K562 (cell line): ENCODE measurements around the gene TIMP1. TPM values are rescaled to one million over a fixed set of nuclear protein-coding genes. Genes with fewer than 3 reads are reported as not detected.
A peak's percentile ranks its signal among the peaks of the same experiment; 100 is the strongest.

Experiments
- ATAC-seq: fragments of 200-7000 bp; cut with Tn5 transposase; 3 replicates; pipeline ENCODE4 v1.9.1; 2020; ENCODE audit warnings: moderate library complexity
- BruUV-seq: library from RNA; stranded (reverse); fragments of 400-500 nt; replicated peaks from 2 replicates; lab custom pipeline; 2021; lab: Mats Ljungman, UMichigan
- CTCF ChIA-PET: fragments of 300-600 bp; formaldehyde crosslinking; extraction: SDS; loops from one replicate; lab custom pipeline; 2021; ENCODE audit warnings: low intra/inter-chr PET ratio; lab: Yijun Ruan, JAX
- POLR2A ChIA-PET: fragments of 300-600, 350-650 bp; sonication (Branson Sonifier 250); formaldehyde crosslinking; extraction: SDS; loops from one replicate; lab custom pipeline; 2021; ENCODE audit warnings: antibody characterized with exemption, inconsistent platforms; lab: Yijun Ruan, JAX
- DNase-seq, 4 experiments: peaks; one replicate each; pipeline versions ENCODE4 v3.0.0 to v3.0.0-alpha.2; 2011 to 2018; ENCODE audit warnings: low spot score in 3 of 4, mixed read lengths in 3 of 4; ENCODE audit errors: extremely low read depth in 1 of 4
- FAIRE-seq: peaks from 2 replicates; lab custom pipeline; 2011; peaks lifted over from hg19 to GRCh38; lab: Jason Lieb, UNC
- H2AFZ ChIP-seq: 2 replicates; pipeline ENCODE4 v1.6.0; 2011; ENCODE audit warnings: low read depth, low read length, control low read depth, inconsistent platforms
- H3K27ac ChIP-seq: fragments of 200-600 bp; 3 replicates; pipeline ENCODE4 v1.8.0; 2011; ENCODE audit warnings: low read depth, mild to moderate bottlenecking, control low read depth, inconsistent platforms, low read length, moderate library complexity, mixed read lengths; ENCODE audit errors: extremely low read depth
- H3K27me3 ChIP-seq, 2 experiments: fragments of 300-600 bp in 1 of 2; 2 replicates in 1 of 2; 3 replicates in 1 of 2; pipeline versions ENCODE4 v1.6.0 to v1.8.0; 2011; ENCODE audit warnings: inconsistent platforms in 2 of 2, low read length in 2 of 2, mild to moderate bottlenecking in 1 of 2, mixed read lengths in 1 of 2, moderate library complexity in 1 of 2; ENCODE audit not compliant: control insufficient read depth in 2 of 2, insufficient read depth in 2 of 2
- H3K36me3 ChIP-seq: fragments of 300-600 bp; 3 replicates; pipeline ENCODE4 v1.8.0; 2011; ENCODE audit warnings: mild to moderate bottlenecking, low read length, inconsistent platforms; ENCODE audit not compliant: control insufficient read depth, insufficient read depth
- H3K4me1 ChIP-seq, 2 experiments: fragments of 200-600 bp in 1 of 2; replicated peaks in 1 of 2; 2 replicates in 1 of 2; 3 replicates in 1 of 2; pipeline versions ENCODE4 v1.5.1 to v1.8.0; 2011; ENCODE audit warnings: inconsistent platforms in 2 of 2, low read length in 2 of 2, mild to moderate bottlenecking in 1 of 2, mixed read lengths in 1 of 2, moderate library complexity in 1 of 2; ENCODE audit not compliant: control insufficient read depth in 2 of 2, insufficient read depth in 2 of 2
- H3K4me2 ChIP-seq: 2 replicates; pipeline ENCODE4 v1.6.1; 2011; ENCODE audit warnings: low read length, control low read depth, inconsistent platforms, mixed read lengths; ENCODE audit not compliant: insufficient read depth
- H3K4me3 ChIP-seq: fragments of 200-600 bp; sonication (generic), shearing (Covaris generic); 2 replicates; pipeline ENCODE4 v1.5.1; 2016; ENCODE audit warnings: control low read depth, inconsistent platforms
- H3K79me2 ChIP-seq: fragments of 200-600 bp; 3 replicates; pipeline ENCODE4 v1.8.0; 2011; ENCODE audit warnings: low read length, inconsistent platforms; ENCODE audit not compliant: control insufficient read depth, insufficient read depth
- H3K9ac ChIP-seq, 2 experiments: 2 replicates each; pipeline versions ENCODE4 v1.6.0 to v1.6.1; 2011; ENCODE audit warnings: low read depth in 2 of 2, low read length in 2 of 2, control low read depth in 1 of 2, inconsistent platforms in 1 of 2, mild to moderate bottlenecking in 1 of 2, mixed read lengths in 1 of 2; ENCODE audit not compliant: insufficient read depth in 1 of 2
- H3K9me1 ChIP-seq: one replicate; pipeline ENCODE4 v1.6.0; 2011; ENCODE audit warnings: inconsistent platforms, mild to moderate bottlenecking, low read length, moderate library complexity; ENCODE audit not compliant: control insufficient read depth, insufficient read depth
- H3K9me3 ChIP-seq: replicated peaks from 2 replicates; pipeline ENCODE4 v1.5.1; 2011; ENCODE audit warnings: low read depth, low read length, inconsistent platforms; ENCODE audit not compliant: control insufficient read depth, insufficient read depth
- H4K20me1 ChIP-seq: replicated peaks from 2 replicates; pipeline ENCODE4 v1.6.1; 2011; ENCODE audit warnings: low read length, inconsistent platforms, mixed read lengths; ENCODE audit not compliant: control insufficient read depth, insufficient read depth
- CBX8 ChIP-seq: fragments of 200-600 bp; sonication (generic); IDR thresholded peaks from 2 replicates; pipeline ENCODE4 v1.6.1; 2012; ENCODE audit warnings: borderline replicate concordance, mixed run types, low read depth, mild to moderate bottlenecking, moderate library complexity, mixed read lengths, low read length, control low read depth, inconsistent platforms; ENCODE audit not compliant: poor library complexity, severe bottlenecking; ENCODE audit errors: extremely low read depth
- CHD4 ChIP-seq: fragments of 200-600 bp; sonication (generic); IDR thresholded peaks from 3 replicates; pipeline ENCODE4 v1.6.1; 2012; ENCODE audit warnings: low read depth, mild to moderate bottlenecking, mixed read lengths, low read length, inconsistent platforms; ENCODE audit not compliant: insufficient read depth, insufficient replicate concordance, poor library complexity, severe bottlenecking
- EGR1 ChIP-seq: fragments of 450-650 bp; conservative IDR thresholded peaks from 2 replicates; pipeline ENCODE4 v1.6.1; 2017; ENCODE audit warnings: mild to moderate bottlenecking
- ZNF408 ChIP-seq: fragments of 250-450 bp; sonication (Bioruptor Pico); IDR thresholded peaks from 2 replicates; pipeline ENCODE4 v1.4.0; 2020; ENCODE audit warnings: low read depth, mild to moderate bottlenecking, moderate library complexity
- WGBS: fragments of 100-300 bp; shearing (Covaris generic); methylation state at CpG from one replicate; pipeline ENCODE4 v1.1.6; 2016; ENCODE audit warnings: low coverage, mixed read lengths; ENCODE audit not compliant: insufficient coverage; ENCODE audit errors: missing lambda C conversion rate; 5-methylcytosine and 5-hydroxymethylcytosine counted together
- in situ Hi-C: fragments of 300-500 bp; cut with MboI; formaldehyde crosslinking; loops from 4 replicates; pipeline ENCODE4 v1.15.0; 2018; ENCODE audit warnings: inconsistent platforms, mixed read lengths
- intact Hi-C: fragments of 100-400 bp; cut with micrococcal nuclease; formaldehyde crosslinking; loops from 2 replicates; pipeline ENCODE4 v1.14.2; 2022
- polyA plus RNA-seq, 8 experiments: library from polyadenylated mRNA; depleted of rRNA in 4 of 8; stranded (reverse) in 5 of 8; unstranded in 3 of 8; fragments of >200 nt; fragmentation: Nextera tagmentation in 2 of 8; fragmentation: Illumina TruSeq in 1 of 8; extraction: Ambion mirVana in 2 of 8; extraction: Trizol in 1 of 8; gene quantifications; 2 replicates each; pipeline versions ENCODE4 v1.2.1 to v1.2.3, GENCODE V29; 2011 to 2014; ENCODE audit warnings: inconsistent platforms in 1 of 8, missing spikeins in 1 of 8
- total RNA-seq, 7 experiments: library from RNA; depleted of rRNA in 6 of 7; stranded (reverse); fragments of >200 nt in 6 of 7; fragmentation: Illumina TruSeq in 2 of 7; extraction: Trizol in 2 of 7; gene quantifications; 2 replicates each; pipeline versions ENCODE4 v1.2.1 to v1.2.3, GENCODE V29; 2011 to 2021; ENCODE audit warnings: low replicate concordance in 1 of 7
- TF ChIP-seq, protein P1 (sequence below): IDR thresholded peaks from 3 replicates; pipeline ENCODE4 v1.6.1; 2011; ENCODE audit warnings: borderline replicate concordance, mild to moderate bottlenecking; ENCODE audit not compliant: insufficient read length, insufficient read depth
- TF ChIP-seq, protein P2 (sequence below): sonication (generic); formaldehyde crosslinking; IDR thresholded peaks from 2 replicates; pipeline ENCODE4 v1.8.1; 2022; ENCODE audit warnings: missing genetic modification reagents
- TF ChIP-seq, protein P3 (sequence below), 3 experiments: IDR thresholded peaks in 2 of 3; conservative IDR thresholded peaks in 1 of 3; 2 replicates each; pipeline ENCODE4 v1.5.1; 2011 to 2012; ENCODE audit warnings: low read length in 3 of 3, mild to moderate bottlenecking in 3 of 3, control low read depth in 2 of 3, improper control_type of control experiment in 1 of 3, inconsistent platforms in 1 of 3, low read depth in 1 of 3, mixed read lengths in 1 of 3, moderate library complexity in 1 of 3; ENCODE audit not compliant: insufficient read depth in 2 of 3
- TF ChIP-seq, protein P4 (sequence below), 3 experiments: fragments of 200-800 bp in 1 of 3; sonication (Bioruptor generic) in 1 of 3; sonication (generic) in 1 of 3; formaldehyde crosslinking in 1 of 3; IDR thresholded peaks; 2 replicates each; pipeline versions ENCODE4 v1.6.1 to v1.8.0; 2016 to 2022; ENCODE audit warnings: mild to moderate bottlenecking in 2 of 3, missing compliant biosample characterization in 2 of 3, missing genetic modification characterization in 2 of 3, missing genetic modification reagents in 1 of 3

TIMP1 gene
- total and polyA plus RNA-seq, 9 of the 15 experiments (the other 6 are each of a cell fraction or from before 2014, with no cell fraction given) = 115 to 699 (median 273) TPM

DNA sequence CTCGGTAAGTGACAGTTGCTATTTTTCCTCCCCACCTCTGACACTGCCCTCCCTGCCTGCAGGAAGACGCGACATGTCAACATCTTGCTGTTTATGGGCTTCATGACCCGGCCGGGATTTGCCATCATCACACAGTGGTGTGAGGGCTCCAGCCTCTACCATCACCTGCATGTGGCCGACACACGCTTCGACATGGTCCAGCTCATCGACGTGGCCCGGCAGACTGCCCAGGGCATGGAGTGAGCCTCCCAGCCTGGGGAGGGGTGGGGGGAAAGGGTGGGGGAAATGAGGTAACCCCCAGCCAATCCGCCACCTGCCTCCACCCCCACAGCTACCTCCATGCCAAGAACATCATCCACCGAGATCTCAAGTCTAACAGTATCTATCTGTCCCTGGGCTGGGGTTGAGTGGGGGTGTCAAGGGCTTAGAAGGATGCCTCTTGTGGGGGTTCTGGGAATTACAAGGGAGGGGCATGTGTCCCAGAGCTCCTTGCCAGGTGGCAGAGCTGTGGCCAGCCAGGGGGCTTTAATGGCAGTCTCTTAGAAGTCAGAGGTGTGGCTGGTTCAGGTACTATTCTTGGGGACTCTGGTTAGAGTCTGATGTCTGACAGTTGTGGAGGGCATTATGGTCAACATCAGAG, 13.5 kb upstream of the TIMP1 start:
- TF ChIP-seq CBX8 = no peak
- TF ChIP-seq, protein P1, sequence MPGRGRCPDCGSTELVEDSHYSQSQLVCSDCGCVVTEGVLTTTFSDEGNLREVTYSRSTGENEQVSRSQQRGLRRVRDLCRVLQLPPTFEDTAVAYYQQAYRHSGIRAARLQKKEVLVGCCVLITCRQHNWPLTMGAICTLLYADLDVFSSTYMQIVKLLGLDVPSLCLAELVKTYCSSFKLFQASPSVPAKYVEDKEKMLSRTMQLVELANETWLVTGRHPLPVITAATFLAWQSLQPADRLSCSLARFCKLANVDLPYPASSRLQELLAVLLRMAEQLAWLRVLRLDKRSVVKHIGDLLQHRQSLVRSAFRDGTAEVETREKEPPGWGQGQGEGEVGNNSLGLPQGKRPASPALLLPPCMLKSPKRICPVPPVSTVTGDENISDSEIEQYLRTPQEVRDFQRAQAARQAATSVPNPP = no peak
- TF ChIP-seq, protein P2, sequence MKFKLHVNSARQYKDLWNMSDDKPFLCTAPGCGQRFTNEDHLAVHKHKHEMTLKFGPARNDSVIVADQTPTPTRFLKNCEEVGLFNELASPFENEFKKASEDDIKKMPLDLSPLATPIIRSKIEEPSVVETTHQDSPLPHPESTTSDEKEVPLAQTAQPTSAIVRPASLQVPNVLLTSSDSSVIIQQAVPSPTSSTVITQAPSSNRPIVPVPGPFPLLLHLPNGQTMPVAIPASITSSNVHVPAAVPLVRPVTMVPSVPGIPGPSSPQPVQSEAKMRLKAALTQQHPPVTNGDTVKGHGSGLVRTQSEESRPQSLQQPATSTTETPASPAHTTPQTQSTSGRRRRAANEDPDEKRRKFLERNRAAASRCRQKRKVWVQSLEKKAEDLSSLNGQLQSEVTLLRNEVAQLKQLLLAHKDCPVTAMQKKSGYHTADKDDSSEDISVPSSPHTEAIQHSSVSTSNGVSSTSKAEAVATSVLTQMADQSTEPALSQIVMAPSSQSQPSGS (CRISPR knock-in tag) = no peak
- 0 out of 2 replicates have a peak, but pooled peaks have one; percentile 5 for TF ChIP-seq EGR1
- no peak for TF ChIP-seq CHD4
- TF ChIP-seq, protein P3, sequence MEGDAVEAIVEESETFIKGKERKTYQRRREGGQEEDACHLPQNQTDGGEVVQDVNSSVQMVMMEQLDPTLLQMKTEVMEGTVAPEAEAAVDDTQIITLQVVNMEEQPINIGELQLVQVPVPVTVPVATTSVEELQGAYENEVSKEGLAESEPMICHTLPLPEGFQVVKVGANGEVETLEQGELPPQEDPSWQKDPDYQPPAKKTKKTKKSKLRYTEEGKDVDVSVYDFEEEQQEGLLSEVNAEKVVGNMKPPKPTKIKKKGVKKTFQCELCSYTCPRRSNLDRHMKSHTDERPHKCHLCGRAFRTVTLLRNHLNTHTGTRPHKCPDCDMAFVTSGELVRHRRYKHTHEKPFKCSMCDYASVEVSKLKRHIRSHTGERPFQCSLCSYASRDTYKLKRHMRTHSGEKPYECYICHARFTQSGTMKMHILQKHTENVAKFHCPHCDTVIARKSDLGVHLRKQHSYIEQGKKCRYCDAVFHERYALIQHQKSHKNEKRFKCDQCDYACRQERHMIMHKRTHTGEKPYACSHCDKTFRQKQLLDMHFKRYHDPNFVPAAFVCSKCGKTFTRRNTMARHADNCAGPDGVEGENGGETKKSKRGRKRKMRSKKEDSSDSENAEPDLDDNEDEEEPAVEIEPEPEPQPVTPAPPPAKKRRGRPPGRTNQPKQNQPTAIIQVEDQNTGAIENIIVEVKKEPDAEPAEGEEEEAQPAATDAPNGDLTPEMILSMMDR (IDR thresholded peaks at IDR 0.05 in 2 of 3, conservative IDR thresholded peaks at IDR 0.05 in 1 of 3; ENCODE audit: insufficient read depth in 2 of 3, low read depth in 1 of 3, low read length in 3 of 3) = peak; percentile 42 to 60 (median 55); a peak in 5 of 6 replicates
- TF ChIP-seq, protein P4, sequence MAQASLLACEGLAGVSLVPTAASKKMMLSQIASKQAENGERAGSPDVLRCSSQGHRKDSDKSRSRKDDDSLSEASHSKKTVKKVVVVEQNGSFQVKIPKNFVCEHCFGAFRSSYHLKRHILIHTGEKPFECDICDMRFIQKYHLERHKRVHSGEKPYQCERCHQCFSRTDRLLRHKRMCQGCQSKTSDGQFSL (CRISPR knock-in tag; IDR thresholded peaks at IDR 0.05) = peak; percentile 79; the same call in 1 of the 2 replicates
- TF ChIP-seq, protein P4 (tag; IDR thresholded peaks at IDR 0.05) = no peak
- TF ChIP-seq ZNF408 (CRISPR knock-in tag) = no peak
- Histone ChIP-seq H3K9me1 (no peaks in the 10 kb centered on the region), H4K20me1 (0 out of 2 replicates have a peak, but pooled peaks cover 3% of the 10 kb centered on the region), H3K9me3 (no peaks in the 10 kb centered on the region), H3K27ac (no peak overlapping the region), H3K4me3 (no peak overlapping the region), H3K9ac (no peak overlapping the region), H2AFZ (no peak overlapping the region), H3K27me3 (no peaks in the 10 kb centered on the region), H3K79me2 (peaks cover 15% of the 10 kb centered on the region), H3K4me1 (peaks cover 11 to 25% of the 10 kb centered on the region in 2 experiments; a peak in 4 of 5 replicates), H3K36me3 (peaks cover 78% of the 10 kb centered on the region), H3K4me2 (no peak overlapping the region)
- POLR2A ChIA-PET = interaction anchor here (0.6 kb wide), 1 partner anchor 23 kb away, joined by 3 read pairs; no protein-coding TSS in a partner anchor
- CTCF ChIA-PET = no interaction called here
- WGBS = 95% methylated on average over 7 of the region's 13 CpGs
- in situ Hi-C loops (no loop called here), intact Hi-C loops (no loop called here)
- DNase-seq (peak in 2 of 4 experiments; percentile 43 to 57), ATAC-seq (peak; percentile 72), FAIRE-seq (no peak)
- BruUV-seq = no TSS peak
